ENCODE data around the gene ARHGAP22. TPM values are rescaled to one million over a fixed set of nuclear protein-coding genes. Genes with fewer than 3 reads are reported as not detected.

ARHGAP22 gene
- polyA plus RNA-seq, 3 donors = 1.5 to 7.8 (median 1.9) TPM

GRCh38 chr10:48525113-48525512 is 79.8 kb downstream of the ARHGAP22 start:
- no peaks in the 10 kb centered on the region for H3K79me2 ChIP-seq (ENCODE audit: insufficient read depth, low read length)
- no peak for TF ChIP-seq CTCF (IDR thresholded peaks at IDR 0.05)
- DNase-seq = no peak
- WGBS (ENCODE audit: insufficient coverage) = 98% methylated on average over 4 of the region's 5 CpGs
- H4K20me1 ChIP-seq (ENCODE audit: insufficient read depth, low read length) = peaks cover 9% of the 10 kb centered on the region
- H3K27ac ChIP-seq (ENCODE audit: low read depth in 1 of 2, low read length in 2 of 2) = no peak overlapping the region
- Mint-ChIP-seq H3K36me3 (no peaks in the 10 kb centered on the region), H3K27me3 (ENCODE audit: low read depth in 3 of 3) (peaks cover 36 to 52% (median 45%) of the 10 kb centered on the region in 3 donors), H3K4me3 (peak overlapping the region in 1 of 2 donors; percentile 47), H3K4me1 (peaks cover 3% of the 10 kb centered on the region), H3K9me3 (peaks cover 0 to 5% (median 3%) of the 10 kb centered on the region in 7 donors), H3K27ac (no peak overlapping the region)
- no peaks in the 10 kb centered on the region for H3K9me3 ChIP-seq (replicated peaks in 1 of 2; ENCODE audit: control insufficient read depth in 1 of 2, insufficient read depth in 1 of 2, low read length in 2 of 2)
- H3K27me3 ChIP-seq (ENCODE audit: control insufficient read depth in 2 of 2, insufficient read depth in 2 of 2, low read length in 2 of 2) = peaks cover 29 to 33% of the 10 kb centered on the region in 2 donors
- H3K4me2 ChIP-seq (replicated peaks; ENCODE audit: extremely low read depth, low read length, poor library complexity, severe bottlenecking) = no peak overlapping the region
- no peak overlapping the region for H3K4me3 ChIP-seq (replicated peaks in 1 of 3; ENCODE audit: low read depth in 2 of 3, low read length in 3 of 3)
- peaks cover 3 to 9% of the 10 kb centered on the region in 2 donors for H3K4me1 ChIP-seq (ENCODE audit: control insufficient read depth in 1 of 2, insufficient read depth in 2 of 2, low read length in 2 of 2)
- no peak overlapping the region for H2AFZ ChIP-seq (ENCODE audit: insufficient read depth, low read depth, low read length, poor library complexity, severe bottlenecking)
- no peaks in the 10 kb centered on the region for H3K36me3 ChIP-seq (replicated peaks in 1 of 2; ENCODE audit: control insufficient read depth in 1 of 2, insufficient read depth in 2 of 2, low read length in 2 of 2)
- H3K9ac ChIP-seq (ENCODE audit: insufficient read depth, low read length, poor library complexity, severe bottlenecking) = no peak overlapping the region
- intact Hi-C loops (cut with micrococcal nuclease) = no loop called here

- peaks cover 3 to 13% of the 10 kb centered on the region in 2 donors for H3K4me1 ChIP-seq (ENCODE audit: control insufficient read depth in 1 of 2, insufficient read depth in 2 of 2, low read length in 2 of 2)
- DNase-seq = no peak
- TF ChIP-seq CTCF (IDR thresholded peaks at IDR 0.05) = peak; percentile 62
- Mint-ChIP-seq H3K36me3 (no peaks in the 10 kb centered on the region), H3K4me1 (peaks cover 13% of the 10 kb centered on the region), H3K4me3 (peak overlapping the region; percentile 31 to 59), H3K27me3 (ENCODE audit: low read depth in 3 of 3) (peaks cover 36 to 58% (median 45%) of the 10 kb centered on the region in 3 donors), H3K9me3 (peaks cover 0 to 5% (median 3%) of the 10 kb centered on the region in 7 donors), H3K27ac (no peak overlapping the region)
- peaks cover 29 to 33% of the 10 kb centered on the region in 2 donors for H3K27me3 ChIP-seq (ENCODE audit: control insufficient read depth in 2 of 2, insufficient read depth in 2 of 2, low read length in 2 of 2)
- H3K27ac ChIP-seq (ENCODE audit: low read depth in 1 of 2, low read length in 2 of 2) = no peak overlapping the region
- H3K79me2 ChIP-seq (ENCODE audit: insufficient read depth, low read length) = no peaks in the 10 kb centered on the region
- H3K36me3 ChIP-seq (replicated peaks in 1 of 2; ENCODE audit: control insufficient read depth in 1 of 2, insufficient read depth in 2 of 2, low read length in 2 of 2) = no peaks in the 10 kb centered on the region
- H3K9ac ChIP-seq (ENCODE audit: insufficient read depth, low read length, poor library complexity, severe bottlenecking) = no peak overlapping the region
- H3K4me2 ChIP-seq (replicated peaks; ENCODE audit: extremely low read depth, low read length, poor library complexity, severe bottlenecking) = peak overlapping the region; percentile 70
- peak overlapping the region in 1 of 3 experiments; percentile 48 for H3K4me3 ChIP-seq (replicated peaks in 1 of 3; ENCODE audit: low read depth in 2 of 3, low read length in 3 of 3)
- under 1% methylated on average over 82 of the region's 93 CpGs for WGBS (ENCODE audit: insufficient coverage)
- no peak overlapping the region for H2AFZ ChIP-seq (ENCODE audit: insufficient read depth, low read depth, low read length, poor library complexity, severe bottlenecking)
- peaks cover 9% of the 10 kb centered on the region for H4K20me1 ChIP-seq (ENCODE audit: insufficient read depth, low read length)
- H3K9me3 ChIP-seq (replicated peaks in 1 of 2; ENCODE audit: control insufficient read depth in 1 of 2, insufficient read depth in 1 of 2, low read length in 2 of 2) = no peaks in the 10 kb centered on the region
- intact Hi-C loops (cut with micrococcal nuclease) = no loop called here
These were observed 80.8 kb downstream of the ARHGAP22 start for GRCh38 chr10:48523820-48524758.

Data from CD14-positive monocyte (primary cell).